HEK293 (cell line): ENCODE measurements around the gene SUPT20HL2.
"Not testable (repeated sequence)": the region's sequence is repeated elsewhere in the genome, so short reads cannot be mapped to it uniquely, and the experiment has no call there.

Experiments used
- CTCF ChIA-PET: fragments of 350-600 bp; formaldehyde crosslinking; extraction: SDS; loops from one replicate; lab custom pipeline; 2021; ENCODE audit warnings: antibody characterized with exemption; lab: Yijun Ruan, JAX
- POLR2A ChIA-PET: fragments of 300-600 bp; formaldehyde crosslinking; extraction: SDS; loops from one replicate; lab custom pipeline; 2020; ENCODE audit warnings: antibody characterized with exemption, inconsistent platforms; lab: Yijun Ruan, JAX
- H3K27ac ChIP-seq: fragments of 200-500 bp; sonication (Bioruptor generic); 2 replicates; pipeline ENCODE4 v1.5.1; 2014; ENCODE audit warnings: low read depth, low read length, control low read depth, inconsistent platforms; ENCODE audit errors: extremely low read depth
- H3K36me3 ChIP-seq, 2 experiments: fragments of 200-500 bp in 1 of 2; sonication (Bioruptor generic) in 1 of 2; 1 replicate in 1 of 2; 2 replicates in 1 of 2; pipeline ENCODE4 v1.5.1; 2014 to 2017; ENCODE audit warnings: inconsistent platforms in 2 of 2, low read length in 2 of 2; ENCODE audit not compliant: control insufficient read depth in 2 of 2, insufficient read depth in 1 of 2
- H3K4me1 ChIP-seq: fragments of 200-500 bp; sonication (Bioruptor generic); 2 replicates; pipeline ENCODE4 v1.5.1; 2014; ENCODE audit warnings: mild to moderate bottlenecking, low read length, inconsistent platforms; ENCODE audit not compliant: control insufficient read depth, insufficient read depth
- H3K4me3 ChIP-seq: 2 replicates; pipeline ENCODE4 v1.5.1; 2011; ENCODE audit warnings: low read depth, mild to moderate bottlenecking, control low read depth, low read length, moderate library complexity
- H3K9me3 ChIP-seq: fragments of 200-500 bp; sonication (Bioruptor generic); 2 replicates; pipeline ENCODE4 v1.5.1; 2014; ENCODE audit warnings: low read depth, low read length, inconsistent platforms; ENCODE audit not compliant: control insufficient read depth, insufficient read depth
- GLIS1 ChIP-seq: fragments of 450-650 bp; formaldehyde crosslinking; IDR thresholded peaks from 2 replicates; pipeline ENCODE4 v1.5.1; 2016; ENCODE audit warnings: missing biosample characterization, missing genetic modification characterization
- HOXA7 ChIP-seq: sonication (generic); formaldehyde crosslinking; IDR thresholded peaks from 2 replicates; pipeline ENCODE4 v1.8.1; 2022; ENCODE audit warnings: missing genetic modification reagents, borderline replicate concordance
- WT1 ChIP-seq: fragments of 450-650 bp; formaldehyde crosslinking; IDR thresholded peaks from 2 replicates; pipeline ENCODE4 v1.5.1; 2016; ENCODE audit warnings: missing biosample characterization, missing genetic modification characterization
- ZBTB49 ChIP-seq: fragments of 450-650 bp; formaldehyde crosslinking; IDR thresholded peaks from 2 replicates; pipeline ENCODE4 v1.5.1; 2016; ENCODE audit warnings: missing biosample characterization, missing genetic modification characterization, low read depth
- ZNF112 ChIP-seq: fragments of 450-650 bp; formaldehyde crosslinking; IDR thresholded peaks from 2 replicates; pipeline ENCODE4 v1.5.0; 2017; ENCODE audit warnings: missing biosample characterization, missing genetic modification characterization
- ZNF114 ChIP-seq: fragments of 450-650 bp; formaldehyde crosslinking; IDR thresholded peaks from 2 replicates; pipeline ENCODE4 v1.5.0; 2017; ENCODE audit warnings: missing biosample characterization, missing genetic modification characterization
- ZNF174 ChIP-seq: fragments of 450-650 bp; formaldehyde crosslinking; IDR thresholded peaks from 2 replicates; pipeline ENCODE4 v1.5.0; 2017; ENCODE audit warnings: missing biosample characterization, mild to moderate bottlenecking, missing genetic modification characterization
- ZNF24 ChIP-seq: fragments of 450-650 bp; formaldehyde crosslinking; IDR thresholded peaks from 2 replicates; pipeline ENCODE4 v1.5.1; 2016; ENCODE audit warnings: missing biosample characterization, missing genetic modification characterization
- ZNF529 ChIP-seq: fragments of 450-650 bp; formaldehyde crosslinking; IDR thresholded peaks from 2 replicates; pipeline ENCODE4 v1.5.1; 2017; ENCODE audit warnings: missing genetic modification characterization, missing biosample characterization; ENCODE audit not compliant: insufficient replicate concordance
- ZNF558 ChIP-seq: fragments of 450-650 bp; formaldehyde crosslinking; IDR thresholded peaks from 2 replicates; pipeline ENCODE4 v1.5.1; 2016; ENCODE audit warnings: missing biosample characterization, missing genetic modification characterization
- ZNF585B ChIP-seq: fragments of 450-650 bp; formaldehyde crosslinking; IDR thresholded peaks from 2 replicates; pipeline ENCODE4 v1.5.1; 2016; ENCODE audit warnings: missing biosample characterization, missing genetic modification characterization
- ZNF792 ChIP-seq: fragments of 450-650 bp; formaldehyde crosslinking; IDR thresholded peaks from 2 replicates; pipeline ENCODE4 v1.5.1; 2016; ENCODE audit warnings: missing biosample characterization, missing genetic modification characterization
- TF ChIP-seq, protein P1 (sequence below): fragments of 450-650 bp; formaldehyde crosslinking; IDR thresholded peaks from 2 replicates; pipeline ENCODE4 v1.5.1; 2016; ENCODE audit warnings: missing biosample characterization, missing genetic modification characterization
- TF ChIP-seq, protein P2 (sequence below): fragments of 450-650 bp; formaldehyde crosslinking; IDR thresholded peaks from 2 replicates; pipeline ENCODE4 v1.5.1; 2016; ENCODE audit warnings: missing biosample characterization, missing genetic modification characterization

Gene SUPT20HL2

GRCh38 chrX:24309580-24310374 lies 4.1 kb downstream of the SUPT20HL2 start:
- H3K9me3 ChIP-seq, CTCF ChIA-PET, H3K36me3 ChIP-seq, H3K4me1 ChIP-seq, POLR2A ChIA-PET, H3K27ac ChIP-seq, H3K4me3 ChIP-seq: not testable (repeated sequence)
- TF ChIP-seq, protein P1, sequence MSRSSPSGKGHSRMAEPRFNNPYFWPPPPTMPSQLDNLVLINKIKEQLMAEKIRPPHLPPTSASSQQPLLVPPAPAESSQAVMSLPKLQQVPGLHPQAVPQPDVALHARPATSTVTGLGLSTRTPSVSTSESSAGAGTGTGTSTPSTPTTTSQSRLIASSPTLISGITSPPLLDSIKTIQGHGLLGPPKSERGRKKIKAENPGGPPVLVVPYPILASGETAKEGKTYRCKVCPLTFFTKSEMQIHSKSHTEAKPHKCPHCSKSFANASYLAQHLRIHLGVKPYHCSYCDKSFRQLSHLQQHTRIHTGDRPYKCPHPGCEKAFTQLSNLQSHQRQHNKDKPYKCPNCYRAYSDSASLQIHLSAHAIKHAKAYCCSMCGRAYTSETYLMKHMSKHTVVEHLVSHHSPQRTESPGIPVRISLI (tag by site-specific recombination) = peak; percentile 68; the same call in 1 of the 2 replicates

GRCh38 chrX:24308803-24309202 lies 5.1 kb downstream of the SUPT20HL2 start:
- POLR2A ChIA-PET, H3K36me3 ChIP-seq, H3K27ac ChIP-seq, H3K4me3 ChIP-seq, H3K9me3 ChIP-seq, H3K4me1 ChIP-seq: not testable (repeated sequence)
- CTCF ChIA-PET = interaction anchor here (0.6 kb wide), 1 partner anchor 64 kb away, joined by 3 read pairs; no protein-coding TSS in a partner anchor

DNA sequence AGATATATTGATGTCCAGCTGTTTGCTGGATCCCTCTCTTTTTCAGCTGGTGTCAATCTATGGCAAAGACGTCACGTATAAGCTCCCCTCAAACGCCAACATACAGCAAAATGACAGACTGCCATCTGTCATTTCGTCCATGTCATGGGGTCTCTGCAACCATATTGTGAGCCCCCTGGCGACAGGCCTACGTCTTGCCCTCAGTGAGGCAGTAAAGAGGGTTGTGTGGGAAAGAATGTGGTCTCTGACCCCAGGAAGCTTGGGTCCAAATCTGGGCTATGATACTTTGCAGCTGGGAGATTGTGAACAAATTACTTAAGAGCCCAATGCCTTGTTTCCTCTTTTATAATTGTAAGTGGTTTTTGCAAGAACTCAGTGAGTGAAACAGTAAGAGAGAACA lies 7.4 kb downstream of the SUPT20HL2 start:
- H3K36me3 ChIP-seq = no peaks in the 10 kb centered on the region
- TF ChIP-seq ZNF558 (tag by site-specific recombination) (no peak), ZNF24 (tag by site-specific recombination) (no peak), ZNF792 (tag by site-specific recombination) (no peak), ZNF112 (tag by site-specific recombination) (no peak), ZNF529 (tag by site-specific recombination) (no peak), ZNF114 (tag by site-specific recombination) (no peak), HOXA7 (CRISPR knock-in tag) (no peak), ZNF585B (no peak), WT1 (tag by site-specific recombination) (no peak), ZNF174 (tag by site-specific recombination) (no peak), ZBTB49 (tag by site-specific recombination) (no peak), GLIS1 (tag by site-specific recombination) (no peak)
- TF ChIP-seq, protein P2, sequence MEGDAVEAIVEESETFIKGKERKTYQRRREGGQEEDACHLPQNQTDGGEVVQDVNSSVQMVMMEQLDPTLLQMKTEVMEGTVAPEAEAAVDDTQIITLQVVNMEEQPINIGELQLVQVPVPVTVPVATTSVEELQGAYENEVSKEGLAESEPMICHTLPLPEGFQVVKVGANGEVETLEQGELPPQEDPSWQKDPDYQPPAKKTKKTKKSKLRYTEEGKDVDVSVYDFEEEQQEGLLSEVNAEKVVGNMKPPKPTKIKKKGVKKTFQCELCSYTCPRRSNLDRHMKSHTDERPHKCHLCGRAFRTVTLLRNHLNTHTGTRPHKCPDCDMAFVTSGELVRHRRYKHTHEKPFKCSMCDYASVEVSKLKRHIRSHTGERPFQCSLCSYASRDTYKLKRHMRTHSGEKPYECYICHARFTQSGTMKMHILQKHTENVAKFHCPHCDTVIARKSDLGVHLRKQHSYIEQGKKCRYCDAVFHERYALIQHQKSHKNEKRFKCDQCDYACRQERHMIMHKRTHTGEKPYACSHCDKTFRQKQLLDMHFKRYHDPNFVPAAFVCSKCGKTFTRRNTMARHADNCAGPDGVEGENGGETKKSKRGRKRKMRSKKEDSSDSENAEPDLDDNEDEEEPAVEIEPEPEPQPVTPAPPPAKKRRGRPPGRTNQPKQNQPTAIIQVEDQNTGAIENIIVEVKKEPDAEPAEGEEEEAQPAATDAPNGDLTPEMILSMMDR (tag by site-specific recombination) = no peak
- no peak overlapping the region for H3K4me3 ChIP-seq
- no peak overlapping the region for H3K27ac ChIP-seq
- H3K9me3 ChIP-seq = no peaks in the 10 kb centered on the region
- POLR2A ChIA-PET = no interaction called here
- CTCF ChIA-PET = interaction anchor here (1.0 to 2.7 kb wide), 4 partner anchors 12 to 255 kb away, joined by 3 to 8 read pairs (median 6); no protein-coding TSS in a partner anchor
- H3K4me1 ChIP-seq = no peaks in the 10 kb centered on the region
